G401 (cell line): ENCODE results near the gene ASIC3. TPM values are rescaled to one million over a fixed set of nuclear protein-coding genes. Genes with fewer than 3 reads are reported as not detected.

Experiments used
- DNase-seq: peaks from one replicate; pipeline ENCODE4 v3.0.0-alpha.2; 2015; ENCODE audit warnings: low spot score
- in situ Hi-C: cut with HindIII; loops from 2 replicates; pipeline ENCODE4 v1.10.0; 2016; ENCODE audit warnings: low sequenced_read_pairs, mixed read lengths
- total RNA-seq: library from RNA; depleted of rRNA; stranded (reverse); fragments of >200 nt; shearing (Covaris generic); gene quantifications from 2 replicates; pipeline ENCODE4 v1.2.3, GENCODE V29; 2014

ASIC3 gene
- total RNA-seq, 1 experiment from 2014 or later = not detected

- in situ Hi-C loops = no loop called here
- no peak for DNase-seq
Measured at GRCh38 chr7:151046603-151047573, 1.4 kb upstream of the ASIC3 start.

- no peak for DNase-seq
- in situ Hi-C loops = no loop called here
Measured at GRCh38 chr7:151048911-151049463, 656 bp downstream of the ASIC3 start.

- DNase-seq = peak; percentile 40
- in situ Hi-C loops = no loop called here
Measured at GRCh38 chr7:151051108-151051507, 2.8 kb downstream of the ASIC3 start.

- DNase-seq = no peak
- in situ Hi-C loops = no loop called here
Measured at GRCh38 chr7:151053096-151053495, 4.8 kb downstream of the ASIC3 start.

- in situ Hi-C loops = no loop called here
- DNase-seq = no peak
Measured at GRCh38 chr7:151053751-151054150, 5.4 kb downstream of the ASIC3 start.

- DNase-seq = no peak
- in situ Hi-C loops = no loop called here
Measured at GRCh38 chr7:151056283-151056665, 7.9 kb downstream of the ASIC3 start.

- in situ Hi-C loops = no loop called here
- no peak for DNase-seq
Measured at GRCh38 chr7:151056666-151057505, 8.6 kb downstream of the ASIC3 start.

- DNase-seq = no peak
- in situ Hi-C loops = no loop called here
Measured at GRCh38 chr7:151057506-151057988, 9.2 kb downstream of the ASIC3 start, which contains the start of gene CDK5. CDK5 (minus strand) TSS chr7:151057897; CDS start chr7:151057848, 49 bp downstream.

GRCh38 chr7:151057989-151058780, 9.9 kb downstream of the ASIC3 start:
- DNase-seq = peak; percentile 100
- in situ Hi-C loops = no loop called here

- DNase-seq = peak; percentile 45
- in situ Hi-C loops = no loop called here
Measured at GRCh38 chr7:151058781-151059366, 10.5 kb downstream of the ASIC3 start.

GRCh38 chr7:151059367-151060112, 11.2 kb downstream of the ASIC3 start, which contains the start of gene SLC4A2:
SLC4A2 (plus strand) TSS chr7:151059589; CDS start chr7:151061988, 2,399 bp downstream.
- DNase-seq = peak; percentile 44

GRCh38 chr7:151060113-151060415, 11.7 kb downstream of the ASIC3 start:
- in situ Hi-C loops = no loop called here

More at GRCh38 chr7:151059367-151060112, 11.2 kb downstream of the ASIC3 start, which contains the start of gene SLC4A2:
- in situ Hi-C loops = no loop called here

GRCh38 chr7:151060416-151061212, 12.3 kb downstream of the ASIC3 start:
- no peak for DNase-seq
- in situ Hi-C loops = no loop called here

More at GRCh38 chr7:151060113-151060415, 11.7 kb downstream of the ASIC3 start:
- no peak for DNase-seq

GRCh38 chr7:151061213-151062110, 13.1 kb downstream of the ASIC3 start:
- in situ Hi-C loops = no loop called here
- no peak for DNase-seq

- DNase-seq = no peak
- in situ Hi-C loops = no loop called here
Measured at GRCh38 chr7:151062111-151062398, 13.7 kb downstream of the ASIC3 start.
